ENCODE data around the gene SLC25A11.

The SLC25A11 gene

GRCh38 chr17:4966844-4967538 is 27.1 kb upstream of the SLC25A11 start:
- peak; percentile 83 for DNase-seq (ENCODE audit: low read depth)

GRCh38 chr17:4965311-4965986 is 25.6 kb upstream of the SLC25A11 start:
- DNase-seq (ENCODE audit: low read depth): no peak

- no peak for DNase-seq (ENCODE audit: low read depth)
Observed at GRCh38 chr17:4960279-4960922, 20.6 kb upstream of the SLC25A11 start.

DNA sequence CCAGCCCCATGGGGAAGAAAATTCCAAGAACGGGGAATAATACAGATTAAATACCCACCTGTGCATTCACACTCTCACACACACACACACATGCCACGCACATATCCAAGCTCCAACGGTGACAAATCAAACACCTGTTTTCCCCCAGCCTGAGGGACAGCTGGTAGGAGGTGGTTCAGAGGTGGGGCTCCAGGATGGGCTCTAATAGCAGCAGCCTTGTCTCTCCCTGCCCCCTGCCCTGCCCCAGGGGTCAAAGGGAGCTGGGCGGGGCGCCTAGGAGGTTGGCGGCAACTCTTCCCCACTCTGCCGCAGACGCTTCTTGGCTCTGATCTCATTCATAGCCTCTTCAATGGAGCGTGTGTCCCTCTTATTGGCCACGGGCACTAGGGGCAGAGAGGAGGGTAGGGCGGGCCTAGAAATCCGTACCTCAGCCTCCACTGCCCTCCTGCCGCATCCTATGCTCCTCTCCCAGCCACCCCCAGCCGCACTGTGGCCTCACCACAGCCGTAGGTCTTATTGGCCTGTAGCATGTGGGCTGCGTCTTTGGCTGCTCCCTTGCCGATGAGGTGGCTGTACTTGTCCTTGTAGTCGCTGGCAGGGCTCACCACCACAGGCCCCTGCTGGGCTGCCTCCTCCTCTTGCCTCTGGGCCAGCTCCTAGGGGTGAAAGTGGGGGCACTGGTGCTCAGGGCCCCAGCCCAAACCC is 19.6 kb upstream of the SLC25A11 start:
- no peak for DNase-seq (ENCODE audit: low read depth)

DNA sequence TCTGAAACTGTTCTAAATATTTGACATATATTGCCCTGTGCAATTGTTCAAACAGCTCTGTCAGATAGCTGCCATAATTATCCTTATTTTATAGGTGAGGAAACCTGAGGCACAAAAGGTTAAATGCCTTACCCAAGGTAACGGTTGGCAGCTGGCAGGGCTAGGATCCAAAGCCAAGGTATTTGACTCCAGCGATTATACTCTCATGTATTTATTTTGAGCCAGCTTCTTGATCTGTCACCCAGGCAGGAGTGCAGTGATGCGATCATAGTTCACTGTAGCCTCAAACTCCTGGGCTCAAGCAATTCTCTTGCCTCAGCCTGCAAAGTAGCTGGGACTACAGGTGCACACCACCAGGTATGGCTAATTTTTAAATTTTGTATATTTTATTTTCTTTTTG is 18.3 kb upstream of the SLC25A11 start:
- no peak for DNase-seq (ENCODE audit: low read depth)

DNA sequence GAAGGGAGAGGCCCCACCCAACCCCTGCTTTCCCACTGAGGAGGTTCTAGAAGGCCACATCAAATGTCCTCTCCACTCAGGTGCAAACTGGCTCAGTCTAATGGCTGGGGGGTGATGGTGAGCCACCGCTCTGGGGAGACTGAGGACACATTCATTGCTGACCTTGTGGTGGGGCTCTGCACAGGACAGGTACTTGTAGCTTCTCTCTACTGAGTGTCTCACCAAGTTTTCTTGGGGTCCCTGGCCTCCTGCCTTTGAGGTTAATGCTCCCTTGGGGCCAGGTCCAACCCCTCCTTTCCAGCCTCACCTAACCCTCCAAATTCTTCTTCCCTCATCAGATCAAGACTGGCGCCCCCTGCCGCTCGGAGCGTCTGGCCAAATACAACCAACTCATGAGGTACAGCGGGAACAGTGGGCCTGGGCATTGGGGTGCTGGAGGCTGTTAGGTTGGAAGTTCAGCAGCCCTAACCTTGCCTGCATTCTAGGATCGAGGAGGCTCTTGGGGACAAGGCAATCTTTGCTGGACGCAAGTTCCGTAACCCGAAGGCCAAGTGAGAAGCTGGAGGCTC is 16.7 kb upstream of the SLC25A11 start:
- DNase-seq (ENCODE audit: low read depth): no peak

DNA sequence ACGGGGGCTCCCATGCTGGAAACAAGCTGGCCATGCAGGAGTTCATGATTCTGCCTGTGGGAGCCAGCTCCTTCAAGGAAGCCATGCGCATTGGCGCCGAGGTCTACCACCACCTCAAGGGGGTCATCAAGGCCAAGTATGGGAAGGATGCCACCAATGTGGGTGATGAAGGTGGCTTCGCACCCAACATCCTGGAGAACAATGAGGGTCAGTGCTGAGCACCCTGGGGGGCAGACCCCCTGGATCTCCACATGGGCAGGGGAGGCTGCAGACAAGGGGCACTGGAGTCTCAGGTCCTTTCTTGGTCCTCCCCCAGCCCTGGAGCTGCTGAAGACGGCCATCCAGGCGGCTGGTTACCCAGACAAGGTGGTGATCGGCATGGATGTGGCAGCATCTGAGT is 15.2 kb upstream of the SLC25A11 start:
- no peak for DNase-seq (ENCODE audit: low read depth)

- DNase-seq (ENCODE audit: low read depth): no peak
Observed at GRCh38 chr17:4953451-4953961, 13.7 kb upstream of the SLC25A11 start.

- no peak for DNase-seq (ENCODE audit: low read depth)
Observed at GRCh38 chr17:4951486-4951885, 11.6 kb upstream of the SLC25A11 start.

DNA sequence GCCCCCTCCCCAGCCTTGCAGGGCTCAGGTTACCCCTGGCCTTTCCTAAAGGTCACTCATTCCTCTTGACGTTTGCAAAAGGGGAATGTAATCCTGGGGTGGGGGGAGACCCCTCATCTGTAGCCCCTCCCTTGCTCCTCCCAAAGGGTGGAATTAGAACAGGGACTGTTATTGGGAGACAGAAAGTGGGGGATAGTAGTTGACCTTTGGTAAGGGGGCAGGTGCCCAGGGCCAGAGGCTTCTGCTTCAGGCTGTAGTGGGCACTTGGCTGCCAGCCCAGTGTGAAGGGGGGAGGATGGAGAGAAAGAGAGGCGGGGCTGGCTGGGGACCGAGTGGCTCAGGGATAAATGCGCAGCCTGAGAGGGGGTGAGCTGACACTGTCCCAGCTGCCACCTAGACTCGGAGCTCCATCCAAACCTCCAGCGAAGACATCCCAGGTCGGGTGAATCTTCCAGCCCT is 10.9 kb upstream of the SLC25A11 start, which contains the start of gene ENO3:
Gene ENO3 (plus strand): TSS at position 374 of the 459 bp plus-strand sequence. CDS start 711 bp downstream, outside the sequence.
- DNase-seq (ENCODE audit: low read depth): no peak

DNA sequence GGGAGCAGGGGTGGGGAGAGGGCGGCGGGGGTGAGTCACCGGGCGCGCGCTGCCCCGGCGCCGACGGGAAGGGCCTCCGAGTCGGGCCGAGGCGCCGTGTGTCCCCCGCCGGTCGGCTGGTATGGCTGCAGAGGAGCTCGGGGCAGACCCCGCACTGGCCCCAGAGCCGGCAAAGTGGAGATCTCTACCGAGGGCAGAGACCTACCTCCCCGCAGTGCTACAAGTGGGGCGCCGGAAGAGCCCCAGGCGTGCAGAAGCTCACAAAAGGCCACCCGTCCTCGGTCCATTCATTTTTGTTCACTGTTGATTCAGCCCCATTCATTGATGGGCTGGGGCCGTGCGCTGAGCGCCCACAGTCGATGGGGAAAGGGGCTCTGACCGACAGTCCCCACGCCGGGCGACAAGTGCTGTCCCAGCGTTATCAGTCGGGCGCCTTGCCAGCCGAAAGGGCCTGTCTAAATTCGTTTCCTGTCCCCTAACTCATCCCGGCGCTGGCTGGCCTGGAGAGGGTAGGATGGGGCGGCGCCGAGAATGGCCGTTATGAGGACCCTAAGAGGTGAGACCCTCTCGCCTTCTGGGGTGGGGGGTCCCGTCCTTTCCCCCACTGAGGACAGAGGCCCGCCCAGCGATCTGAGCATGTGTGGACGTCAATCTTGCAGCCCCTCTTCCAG is 10.4 kb upstream of the SLC25A11 start:
- DNase-seq (ENCODE audit: low read depth): no peak

- DNase-seq (ENCODE audit: low read depth): no peak
Observed at GRCh38 chr17:4949321-4950074, 9.7 kb upstream of the SLC25A11 start.

DNA sequence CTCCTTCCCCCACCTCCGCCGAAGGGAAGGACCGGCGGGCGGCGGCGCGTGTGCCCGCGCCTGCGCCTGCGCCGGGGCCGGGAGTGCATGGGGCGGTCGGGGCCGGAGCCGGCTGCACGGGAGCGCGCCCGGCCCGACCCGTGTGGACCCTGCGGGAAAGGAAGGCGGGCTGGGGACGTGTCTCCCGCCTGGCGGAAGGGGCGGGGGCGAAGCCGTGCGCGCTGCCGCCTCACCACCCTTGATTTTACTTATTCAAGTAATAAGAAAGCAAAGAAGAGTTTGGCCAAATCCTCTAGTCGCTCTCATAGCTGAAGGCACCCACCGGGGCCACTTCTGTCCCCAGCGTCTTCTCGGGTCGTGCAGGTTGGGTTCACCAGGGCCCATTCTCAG is 9.1 kb upstream of the SLC25A11 start:
- no peak for DNase-seq (ENCODE audit: low read depth)

- no peak for DNase-seq (ENCODE audit: low read depth)
Observed at GRCh38 chr17:4948166-4948930, 8.5 kb upstream of the SLC25A11 start, which contains the start of gene PFN1. TSS of gene PFN1 (minus strand) at chr17:4948530. CDS start at chr17:4948394, 136 bp downstream.

GRCh38 chr17:4947411-4948165 is 7.7 kb upstream of the SLC25A11 start:
- DNase-seq (ENCODE audit: low read depth): no peak

DNA sequence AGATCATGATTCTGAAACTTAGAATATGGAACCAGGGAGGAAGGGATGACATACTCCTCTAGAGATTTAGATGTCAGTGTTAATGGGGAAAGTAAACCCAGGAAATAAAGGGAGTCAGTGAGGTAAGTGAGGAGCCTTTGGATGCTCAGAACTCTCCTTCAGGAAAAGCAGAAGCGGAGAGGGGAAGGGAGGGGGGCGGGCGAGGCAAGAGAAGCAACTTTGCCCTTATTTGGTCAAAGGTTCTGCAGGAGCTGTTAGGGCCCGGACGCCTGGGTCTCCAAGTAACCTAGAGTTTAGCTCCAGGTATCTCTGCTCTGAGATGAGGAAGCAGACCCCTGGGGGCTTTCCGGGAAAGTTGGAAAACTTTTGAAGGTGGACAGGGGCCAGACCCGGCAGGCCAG is 7.2 kb upstream of the SLC25A11 start:
- DNase-seq (ENCODE audit: low read depth): no peak

DNA sequence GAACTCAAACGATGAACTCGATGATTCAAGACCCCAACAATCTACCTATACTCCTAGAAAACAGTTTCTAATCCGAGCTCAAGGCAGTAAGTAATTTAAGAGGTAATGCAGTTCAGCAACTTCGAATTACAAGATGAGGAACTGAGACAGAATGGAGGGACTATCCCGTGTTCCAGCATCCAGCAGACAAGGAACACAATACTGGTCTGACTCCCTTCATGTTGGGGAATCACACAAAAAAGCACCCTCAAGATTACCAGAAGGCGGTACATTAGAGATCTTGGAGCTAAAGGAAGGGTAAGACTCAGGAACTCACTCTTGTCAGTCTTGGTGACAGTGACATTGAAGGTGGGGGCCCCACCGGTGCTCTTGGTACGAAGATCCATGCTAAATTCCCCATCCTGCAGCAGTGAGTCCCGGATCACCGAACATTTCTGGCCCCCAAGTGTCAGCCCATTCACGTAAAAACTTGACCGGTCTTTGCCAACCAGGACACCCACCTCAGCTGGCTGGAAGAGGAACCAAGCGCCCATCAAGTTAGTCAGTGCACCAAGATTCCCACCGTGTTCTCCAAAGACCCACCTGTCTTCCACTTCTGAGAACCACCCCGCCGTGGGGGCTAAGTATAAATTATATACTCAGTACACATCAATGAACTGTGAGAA is 6.6 kb upstream of the SLC25A11 start:
- DNase-seq (ENCODE audit: low read depth): no peak

DNA sequence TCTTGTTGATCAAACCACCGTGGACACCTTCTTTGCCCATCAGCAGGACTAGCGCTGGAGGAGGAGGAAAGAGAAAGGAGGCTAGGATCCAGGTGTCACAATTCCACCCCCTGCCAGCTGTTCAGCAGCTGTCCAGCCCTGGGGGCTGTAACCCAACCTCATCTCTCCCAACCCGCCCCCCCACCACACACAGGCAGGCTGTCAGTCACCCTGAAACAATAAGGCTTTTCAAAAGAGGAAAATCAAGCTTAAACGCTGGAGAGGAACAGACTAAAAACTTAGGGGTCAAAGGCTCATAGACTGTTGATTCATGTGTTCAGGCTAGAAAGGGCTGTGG is 6.1 kb upstream of the SLC25A11 start:
- no peak for DNase-seq (ENCODE audit: low read depth)
